GM18499 (cell line): Measurements from ENCODE around the gene FFAR2.
"Not testable (repeated sequence)": the region's sequence is repeated elsewhere in the genome, so short reads cannot be mapped to it uniquely, and the experiment has no call there.

ENCODE experiments used
- ATAC-seq: cut with Tn5 transposase; IDR thresholded peaks from one replicate; pipeline ENCODE4 v1.9.1; 2021; ENCODE audit warnings: moderate number of reproducible peaks; ENCODE audit not compliant: insufficient read depth, unreplicated experiment

Gene FFAR2

GRCh38 chr19:35423406-35423805, 24.7 kb upstream of the FFAR2 start:
- ATAC-seq: not testable (repeated sequence)

GRCh38 chr19:35425682-35426081, 22.4 kb upstream of the FFAR2 start:
- ATAC-seq: no peak

GRCh38 chr19:35427187-35427586, 20.9 kb upstream of the FFAR2 start:
- no peak for ATAC-seq

GRCh38 chr19:35429698-35430408, 18.2 kb upstream of the FFAR2 start:
- ATAC-seq: no peak

GRCh38 chr19:35430409-35431144, 17.5 kb upstream of the FFAR2 start:
- no peak for ATAC-seq

GRCh38 chr19:35431145-35431807, 16.8 kb upstream of the FFAR2 start:
- ATAC-seq: no peak

- ATAC-seq: no peak
These were observed 15.1 kb upstream of the FFAR2 start for GRCh38 chr19:35432911-35433310.

- ATAC-seq: no peak
These were observed 14.6 kb upstream of the FFAR2 start for GRCh38 chr19:35433448-35433847.

GRCh38 chr19:35435896-35436295, 12.2 kb upstream of the FFAR2 start:
- ATAC-seq: no peak

- ATAC-seq: no peak
These were observed 11.3 kb upstream of the FFAR2 start for GRCh38 chr19:35436477-35437405.

GRCh38 chr19:35437406-35437951, 10.6 kb upstream of the FFAR2 start:
- ATAC-seq: no peak

GRCh38 chr19:35438096-35438495, 10.0 kb upstream of the FFAR2 start:
- ATAC-seq: no peak

GRCh38 chr19:35438527-35438926, 9.5 kb upstream of the FFAR2 start:
- ATAC-seq: no peak

GRCh38 chr19:35439921-35440320, 8.1 kb upstream of the FFAR2 start:
- ATAC-seq: no peak

- no peak for ATAC-seq
These were observed 6.0 kb upstream of the FFAR2 start for GRCh38 chr19:35442091-35442490.

GRCh38 chr19:35444735-35445134, 3.3 kb upstream of the FFAR2 start:
- no peak for ATAC-seq

- no peak for ATAC-seq
These were observed 2.0 kb upstream of the FFAR2 start for GRCh38 chr19:35445826-35446593.

- ATAC-seq: no peak
These were observed 1.4 kb downstream of the FFAR2 start for GRCh38 chr19:35449359-35450043.
